GM12878 (cell line): Measurements from ENCODE around the gene USF3. TPM values are rescaled to one million over a fixed set of nuclear protein-coding genes. Genes with fewer than 3 reads are reported as not detected.
A peak's percentile ranks its signal among the peaks of the same experiment; 100 is the strongest.

Experiments used
- ATF7 ChIP-seq: fragments of 450-650 bp; IDR thresholded peaks from 2 replicates; pipeline ENCODE4 v1.6.1; 2016; ENCODE audit warnings: low read depth, mild to moderate bottlenecking
- BCL11A ChIP-seq: IDR thresholded peaks from 2 replicates; pipeline ENCODE4 v1.6.1; 2011; ENCODE audit warnings: low read depth, low read length
- CBX3 ChIP-seq: fragments of 200-600 bp; sonication (generic); IDR thresholded peaks from 2 replicates; pipeline ENCODE4 v1.6.1; 2016; ENCODE audit warnings: low read depth, borderline replicate concordance
- CEBPZ ChIP-seq: fragments of 150-350 bp; IDR thresholded peaks from 2 replicates; pipeline ENCODE4 v1.6.1; 2016; ENCODE audit warnings: low read depth, low read length
- FOXK2 ChIP-seq: fragments of 450-650 bp; IDR thresholded peaks from 2 replicates; pipeline ENCODE4 v1.6.1; 2017; ENCODE audit warnings: mild to moderate bottlenecking, moderate library complexity
- HDAC2 ChIP-seq: fragments of 200-600 bp; sonication (generic); IDR thresholded peaks from 2 replicates; pipeline ENCODE4 v1.6.1; 2017
- IRF4 ChIP-seq: IDR thresholded peaks from 2 replicates; pipeline ENCODE4 v1.6.1; 2011; ENCODE audit warnings: low read depth, low read length
- JUND ChIP-seq: IDR thresholded peaks from 2 replicates; pipeline ENCODE4 v1.6.1; 2012; ENCODE audit warnings: low read depth, mild to moderate bottlenecking, low read length, improper control_type of control experiment, moderate library complexity
- LARP7 ChIP-seq: fragments of 450-650 bp; IDR thresholded peaks from 2 replicates; pipeline ENCODE4 v1.6.1; 2017; ENCODE audit warnings: mild to moderate bottlenecking
- MXI1 ChIP-seq: fragments of 150-350 bp; IDR thresholded peaks from 2 replicates; pipeline ENCODE4 v1.6.1; 2011; ENCODE audit warnings: low read depth, mild to moderate bottlenecking, inconsistent platforms, low read length, improper control_type of control experiment
- RAD51 ChIP-seq: fragments of 450-650 bp; IDR thresholded peaks from 2 replicates; pipeline ENCODE4 v1.6.1; 2016; ENCODE audit warnings: moderate library complexity, mild to moderate bottlenecking, inconsistent platforms
- RB1 ChIP-seq: fragments of 450-650 bp; formaldehyde crosslinking; IDR thresholded peaks from 2 replicates; pipeline ENCODE4 v1.6.1; 2017; ENCODE audit warnings: mild to moderate bottlenecking, borderline replicate concordance
- SIX5 ChIP-seq: IDR thresholded peaks from 2 replicates; pipeline ENCODE4 v1.6.1; 2011; ENCODE audit warnings: mild to moderate bottlenecking, low read depth, low read length, moderate library complexity; ENCODE audit not compliant: severe bottlenecking
- SMAD5 ChIP-seq: IDR thresholded peaks from 2 replicates; pipeline ENCODE4 v1.6.1; 2016; ENCODE audit warnings: antibody characterized with exemption, low read depth
- SUZ12 ChIP-seq: fragments of 200-600 bp; sonication (generic); IDR thresholded peaks from one replicate; pipeline ENCODE4 v1.6.1; 2018; ENCODE audit warnings: antibody characterized with exemption, mild to moderate bottlenecking; ENCODE audit not compliant: unreplicated experiment
- TARDBP ChIP-seq: IDR thresholded peaks from 2 replicates; pipeline ENCODE4 v1.6.1; 2016; ENCODE audit warnings: borderline replicate concordance
- TCF7 ChIP-seq: IDR thresholded peaks from 2 replicates; pipeline ENCODE4 v1.6.1; 2014; ENCODE audit warnings: antibody characterized with exemption, borderline replicate concordance
- polyA plus RNA-seq, 11 experiments: library from polyadenylated mRNA; depleted of rRNA in 4 of 11; unstranded in 6 of 11; stranded (reverse) in 5 of 11; fragments of >200 nt; fragmentation: Nextera tagmentation in 4 of 11; fragmentation: Illumina TruSeq in 1 of 11; extraction: Ambion mirVana in 4 of 11; extraction: Trizol in 1 of 11; gene quantifications; 1 replicate in 1 of 11; 2 replicates in 10 of 11; pipeline versions ENCODE4 v1.2.1 to v1.2.3, GENCODE V29; 2011 to 2016; ENCODE audit warnings: inconsistent platforms in 2 of 11, missing spikeins in 2 of 11, low read depth in 1 of 11
- total RNA-seq, 4 experiments: library from RNA; depleted of rRNA in 3 of 4; stranded (reverse); fragments of >200 nt in 3 of 4; fragmentation: Illumina TruSeq in 1 of 4; extraction: Trizol in 1 of 4; gene quantifications; 2 replicates each; pipeline versions ENCODE4 v1.2.1 to v1.2.3, GENCODE V29; 2013 to 2021
- TF ChIP-seq, protein P1 (sequence below): IDR thresholded peaks from 2 replicates; pipeline ENCODE4 v1.6.1; 2012; ENCODE audit warnings: low read depth, low read length, improper control_type of control experiment
- TF ChIP-seq, protein P2 (sequence below): fragments of 450-650 bp; IDR thresholded peaks from 2 replicates; pipeline ENCODE4 v1.6.1; 2018; ENCODE audit warnings: mild to moderate bottlenecking, low read depth, moderate library complexity; ENCODE audit not compliant: partially characterized antibody
- TF ChIP-seq, protein P3 (sequence below): fragments of 150-350 bp; IDR thresholded peaks from 2 replicates; pipeline ENCODE4 v1.6.1; 2014; ENCODE audit warnings: mild to moderate bottlenecking, low read depth, low read length
- TF ChIP-seq, protein P4 (sequence below): fragments of 450-650 bp; IDR thresholded peaks from 2 replicates; pipeline ENCODE4 v1.6.1; 2017; ENCODE audit warnings: borderline replicate concordance

The USF3 gene
- total and polyA plus RNA-seq, 10 of the 15 experiments (the other 5 are each of a cell fraction or from before 2014, with no cell fraction given) = 3.1 to 15.9 (median 7.8) TPM

DNA sequence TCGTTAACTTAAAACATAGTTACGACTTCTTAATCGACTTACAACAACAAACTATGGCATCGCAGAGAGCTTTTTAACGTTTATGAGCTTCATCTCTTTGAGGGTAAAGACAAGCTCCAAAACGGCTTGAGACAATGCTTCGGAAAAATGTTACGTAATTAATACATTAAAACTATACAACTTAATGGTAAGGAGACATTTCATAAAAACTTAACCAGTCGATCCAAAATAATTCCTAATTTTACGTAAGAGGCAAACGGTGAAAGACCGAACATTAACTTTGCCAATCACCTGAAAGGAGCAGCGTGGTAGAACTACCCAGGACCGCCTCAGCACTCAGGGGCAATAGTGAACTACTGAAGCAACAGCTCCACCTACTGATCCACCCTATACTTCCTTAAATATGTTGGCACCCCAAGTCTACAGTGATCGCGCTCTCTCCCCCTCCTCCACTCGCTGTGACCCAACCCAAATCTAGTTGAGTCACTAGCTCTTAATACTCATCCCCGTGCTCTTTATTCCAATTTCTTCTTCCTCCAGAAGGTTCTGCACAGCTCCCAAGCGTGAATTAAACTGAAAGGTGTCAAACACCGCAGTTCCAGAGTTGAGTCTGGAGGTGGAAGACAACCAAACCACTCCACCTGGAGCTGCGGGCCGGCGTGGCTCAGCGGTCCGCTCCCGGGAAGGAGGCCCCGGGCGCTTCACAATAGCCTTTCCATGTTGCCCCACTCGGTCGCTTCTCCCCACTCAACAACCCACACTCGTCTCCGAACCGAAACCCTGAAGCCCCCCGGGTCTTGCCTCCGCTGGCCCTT lies 48.7 kb upstream of the USF3 start (continued):
- no peak for TF ChIP-seq IRF4
- TF ChIP-seq, protein P1, sequence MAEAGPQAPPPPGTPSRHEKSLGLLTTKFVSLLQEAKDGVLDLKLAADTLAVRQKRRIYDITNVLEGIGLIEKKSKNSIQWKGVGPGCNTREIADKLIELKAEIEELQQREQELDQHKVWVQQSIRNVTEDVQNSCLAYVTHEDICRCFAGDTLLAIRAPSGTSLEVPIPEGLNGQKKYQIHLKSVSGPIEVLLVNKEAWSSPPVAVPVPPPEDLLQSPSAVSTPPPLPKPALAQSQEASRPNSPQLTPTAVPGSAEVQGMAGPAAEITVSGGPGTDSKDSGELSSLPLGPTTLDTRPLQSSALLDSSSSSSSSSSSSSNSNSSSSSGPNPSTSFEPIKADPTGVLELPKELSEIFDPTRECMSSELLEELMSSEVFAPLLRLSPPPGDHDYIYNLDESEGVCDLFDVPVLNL = no peak
- TF ChIP-seq BCL11A = no peak
- TF ChIP-seq ATF7 = no peak; the same call in 1 of the 2 replicates
- no peak for TF ChIP-seq SUZ12
- no peak for TF ChIP-seq TARDBP
- peak; percentile 79; the same call in 1 of the 2 replicates for TF ChIP-seq MXI1
- TF ChIP-seq CEBPZ = no peak
- TF ChIP-seq, protein P2, sequence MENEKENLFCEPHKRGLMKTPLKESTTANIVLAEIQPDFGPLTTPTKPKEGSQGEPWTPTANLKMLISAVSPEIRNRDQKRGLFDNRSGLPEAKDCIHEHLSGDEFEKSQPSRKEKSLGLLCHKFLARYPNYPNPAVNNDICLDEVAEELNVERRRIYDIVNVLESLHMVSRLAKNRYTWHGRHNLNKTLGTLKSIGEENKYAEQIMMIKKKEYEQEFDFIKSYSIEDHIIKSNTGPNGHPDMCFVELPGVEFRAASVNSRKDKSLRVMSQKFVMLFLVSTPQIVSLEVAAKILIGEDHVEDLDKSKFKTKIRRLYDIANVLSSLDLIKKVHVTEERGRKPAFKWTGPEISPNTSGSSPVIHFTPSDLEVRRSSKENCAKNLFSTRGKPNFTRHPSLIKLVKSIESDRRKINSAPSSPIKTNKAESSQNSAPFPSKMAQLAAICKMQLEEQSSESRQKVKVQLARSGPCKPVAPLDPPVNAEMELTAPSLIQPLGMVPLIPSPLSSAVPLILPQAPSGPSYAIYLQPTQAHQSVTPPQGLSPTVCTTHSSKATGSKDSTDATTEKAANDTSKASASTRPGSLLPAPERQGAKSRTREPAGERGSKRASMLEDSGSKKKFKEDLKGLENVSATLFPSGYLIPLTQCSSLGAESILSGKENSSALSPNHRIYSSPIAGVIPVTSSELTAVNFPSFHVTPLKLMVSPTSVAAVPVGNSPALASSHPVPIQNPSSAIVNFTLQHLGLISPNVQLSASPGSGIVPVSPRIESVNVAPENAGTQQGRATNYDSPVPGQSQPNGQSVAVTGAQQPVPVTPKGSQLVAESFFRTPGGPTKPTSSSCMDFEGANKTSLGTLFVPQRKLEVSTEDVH = peak; percentile 18
- TF ChIP-seq, protein P3, sequence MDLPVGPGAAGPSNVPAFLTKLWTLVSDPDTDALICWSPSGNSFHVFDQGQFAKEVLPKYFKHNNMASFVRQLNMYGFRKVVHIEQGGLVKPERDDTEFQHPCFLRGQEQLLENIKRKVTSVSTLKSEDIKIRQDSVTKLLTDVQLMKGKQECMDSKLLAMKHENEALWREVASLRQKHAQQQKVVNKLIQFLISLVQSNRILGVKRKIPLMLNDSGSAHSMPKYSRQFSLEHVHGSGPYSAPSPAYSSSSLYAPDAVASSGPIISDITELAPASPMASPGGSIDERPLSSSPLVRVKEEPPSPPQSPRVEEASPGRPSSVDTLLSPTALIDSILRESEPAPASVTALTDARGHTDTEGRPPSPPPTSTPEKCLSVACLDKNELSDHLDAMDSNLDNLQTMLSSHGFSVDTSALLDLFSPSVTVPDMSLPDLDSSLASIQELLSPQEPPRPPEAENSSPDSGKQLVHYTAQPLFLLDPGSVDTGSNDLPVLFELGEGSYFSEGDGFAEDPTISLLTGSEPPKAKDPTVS = no peak
- TF ChIP-seq, protein P4, sequence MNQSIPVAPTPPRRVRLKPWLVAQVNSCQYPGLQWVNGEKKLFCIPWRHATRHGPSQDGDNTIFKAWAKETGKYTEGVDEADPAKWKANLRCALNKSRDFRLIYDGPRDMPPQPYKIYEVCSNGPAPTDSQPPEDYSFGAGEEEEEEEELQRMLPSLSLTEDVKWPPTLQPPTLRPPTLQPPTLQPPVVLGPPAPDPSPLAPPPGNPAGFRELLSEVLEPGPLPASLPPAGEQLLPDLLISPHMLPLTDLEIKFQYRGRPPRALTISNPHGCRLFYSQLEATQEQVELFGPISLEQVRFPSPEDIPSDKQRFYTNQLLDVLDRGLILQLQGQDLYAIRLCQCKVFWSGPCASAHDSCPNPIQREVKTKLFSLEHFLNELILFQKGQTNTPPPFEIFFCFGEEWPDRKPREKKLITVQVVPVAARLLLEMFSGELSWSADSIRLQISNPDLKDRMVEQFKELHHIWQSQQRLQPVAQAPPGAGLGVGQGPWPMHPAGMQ = no peak
- no peak for TF ChIP-seq RAD51
- TF ChIP-seq TCF7 = no peak
- TF ChIP-seq CBX3 = no peak
- no peak; the same call in 1 of the 2 replicates for TF ChIP-seq LARP7
- no peak for TF ChIP-seq SIX5
- no peak for TF ChIP-seq FOXK2
- TF ChIP-seq JUND = no peak
- TF ChIP-seq HDAC2 = no peak
- TF ChIP-seq RB1 = 0 out of 2 replicates have a peak, but pooled peaks have one; percentile 37
- no peak for TF ChIP-seq SMAD5
